ENCODE results near the gene FGD5. TPM values are rescaled to one million over a fixed set of nuclear protein-coding genes. Genes with fewer than 3 reads are reported as not detected.

Gene FGD5
- total RNA-seq, 1 donor from 2014 or later: 16.2 TPM

DNA sequence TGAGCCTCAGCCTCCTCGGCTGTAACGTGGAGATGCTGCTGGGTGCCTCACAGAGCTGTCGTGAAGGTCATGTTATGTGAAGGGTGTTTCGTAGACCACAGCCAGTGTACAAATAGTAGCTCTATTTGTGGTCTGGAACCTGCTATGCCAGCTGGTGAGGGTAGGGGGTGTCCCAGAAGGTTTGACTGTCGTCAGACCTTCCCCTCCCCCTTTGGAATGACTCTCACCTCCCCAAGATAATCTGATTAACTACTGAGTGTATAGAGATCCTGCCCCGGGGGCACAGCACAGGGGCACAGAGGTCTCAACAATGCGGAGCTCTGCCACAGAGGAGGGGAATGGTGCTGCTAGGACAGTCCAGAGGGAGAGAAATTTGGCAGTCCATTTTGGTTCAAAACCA is 20.5 kb downstream of the FGD5 start:
- no peak for TF ChIP-seq POLR2AphosphoS5 (IDR thresholded peaks at IDR 0.05; ENCODE audit: insufficient read depth in 1 of 2, low read depth in 1 of 2)
- Histone ChIP-seq H3K27ac (no peak overlapping the region), H3K4me1 (peaks cover 59% of the 10 kb centered on the region), H3K9me3 (no peaks in the 10 kb centered on the region), H3K27me3 (no peaks in the 10 kb centered on the region), H3K4me3 (no peak overlapping the region), H3K36me3 (no peaks in the 10 kb centered on the region)
- intact Hi-C loops (cut with DNase I): no loop called here
- no peak for DNase-seq (ENCODE audit: extremely low spot score in 2 of 2)

DNA sequence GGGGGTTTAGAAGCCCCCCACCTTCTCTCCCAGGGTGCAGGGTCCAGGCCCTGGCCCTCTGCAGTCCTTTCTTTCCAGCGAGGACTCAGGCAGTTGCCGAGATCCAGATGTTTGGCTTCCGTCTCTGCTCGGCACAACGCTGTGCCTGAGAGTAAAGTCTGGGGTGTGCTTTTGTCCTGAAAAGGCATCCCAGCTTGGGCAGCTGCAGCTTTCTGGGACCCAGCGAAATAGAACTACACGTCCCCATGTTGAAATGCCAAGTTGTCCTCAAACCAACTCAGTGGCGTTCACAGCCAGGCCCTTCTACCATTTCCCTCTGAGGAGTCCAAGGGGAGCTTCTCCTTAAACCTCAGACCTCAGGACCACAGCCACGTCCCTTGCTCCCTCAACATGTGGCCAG is 23.1 kb downstream of the FGD5 start:
- TF ChIP-seq CTCF (IDR thresholded peaks at IDR 0.05): no peak
- TF ChIP-seq POLR2A (IDR thresholded peaks at IDR 0.05): no peak
- no peak for TF ChIP-seq POLR2AphosphoS5 (IDR thresholded peaks at IDR 0.05; ENCODE audit: insufficient read depth in 1 of 2, low read depth in 1 of 2)
- Histone ChIP-seq H3K36me3 (no peaks in the 10 kb centered on the region), H3K27me3 (no peaks in the 10 kb centered on the region), H3K9me3 (no peaks in the 10 kb centered on the region), H3K4me3 (no peak overlapping the region), H3K27ac (no peak overlapping the region), H3K4me1 (peaks cover 48% of the 10 kb centered on the region)
- DNase-seq (ENCODE audit: extremely low spot score in 2 of 2): no peak
- intact Hi-C loops (cut with DNase I): no loop called here

- intact Hi-C loops (cut with DNase I): no loop called here
- H3K36me3 ChIP-seq: no peaks in the 10 kb centered on the region
- H3K9me3 ChIP-seq: no peaks in the 10 kb centered on the region
- no peak for TF ChIP-seq POLR2AphosphoS5 (IDR thresholded peaks at IDR 0.05; ENCODE audit: insufficient read depth in 1 of 2, low read depth in 1 of 2)
- TF ChIP-seq CTCF (IDR thresholded peaks at IDR 0.05): no peak
- TF ChIP-seq POLR2A (IDR thresholded peaks at IDR 0.05): no peak
- H3K27ac ChIP-seq: no peak overlapping the region
- H3K4me1 ChIP-seq: peaks cover 48% of the 10 kb centered on the region
- H3K27me3 ChIP-seq: no peaks in the 10 kb centered on the region
- no peak overlapping the region for H3K4me3 ChIP-seq
- DNase-seq (ENCODE audit: extremely low spot score in 2 of 2): no peak
Measured at GRCh38 chr3:14842277-14842676, 23.5 kb downstream of the FGD5 start.

DNA sequence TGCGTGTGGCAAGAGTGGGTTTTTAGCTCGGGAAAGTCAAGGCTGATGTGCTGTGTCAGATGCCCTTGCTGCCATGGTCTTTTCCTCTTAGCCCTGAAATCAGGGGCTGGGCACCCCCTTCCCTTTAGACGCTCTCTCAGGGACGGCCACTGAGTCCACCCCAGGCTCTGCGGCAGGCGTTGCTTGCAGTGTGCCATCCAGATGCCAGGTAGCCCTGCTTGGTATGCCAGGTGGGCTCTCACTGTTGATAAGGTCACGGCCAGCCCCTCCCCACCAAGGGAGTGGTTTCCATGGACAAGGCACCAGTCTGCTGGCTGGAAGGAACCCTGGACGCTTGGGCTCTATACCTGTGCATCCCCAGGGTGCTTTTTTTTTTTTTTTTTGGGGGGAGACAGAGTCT is 24.6 kb downstream of the FGD5 start:
- Histone ChIP-seq H3K4me1 (peaks cover 48% of the 10 kb centered on the region), H3K4me3 (no peak overlapping the region), H3K27me3 (no peaks in the 10 kb centered on the region), H3K27ac (no peak overlapping the region), H3K9me3 (no peaks in the 10 kb centered on the region), H3K36me3 (no peaks in the 10 kb centered on the region)
- TF ChIP-seq POLR2A (IDR thresholded peaks at IDR 0.05) (no peak), POLR2AphosphoS5 (IDR thresholded peaks at IDR 0.05; ENCODE audit: insufficient read depth in 1 of 2, low read depth in 1 of 2) (no peak), CTCF (IDR thresholded peaks at IDR 0.05) (no peak)
- DNase-seq (ENCODE audit: extremely low spot score in 2 of 2): no peak
- intact Hi-C loops (cut with DNase I): no loop called here

- H3K4me3 ChIP-seq: no peak overlapping the region
- H3K4me1 ChIP-seq: peaks cover 40% of the 10 kb centered on the region
- H3K36me3 ChIP-seq: no peaks in the 10 kb centered on the region
- intact Hi-C loops (cut with DNase I): no loop called here
- no peak overlapping the region for H3K27ac ChIP-seq
- H3K27me3 ChIP-seq: no peaks in the 10 kb centered on the region
- no peaks in the 10 kb centered on the region for H3K9me3 ChIP-seq
- DNase-seq (ENCODE audit: extremely low spot score in 2 of 2): no peak
- no peak for TF ChIP-seq CTCF (IDR thresholded peaks at IDR 0.05)
- no peak for TF ChIP-seq POLR2AphosphoS5 (IDR thresholded peaks at IDR 0.05; ENCODE audit: insufficient read depth in 1 of 2, low read depth in 1 of 2)
- no peak for TF ChIP-seq POLR2A (IDR thresholded peaks at IDR 0.05)
Measured at GRCh38 chr3:14844386-14845170, 25.8 kb downstream of the FGD5 start.

Data from vagina (tissue), 2 donors.